Left lung (tissue), 10 donors: Measurements from ENCODE around the gene ZBTB7B. TPM values are rescaled to one million over a fixed set of nuclear protein-coding genes. Genes with fewer than 3 reads are reported as not detected.

ENCODE experiments used
- ATAC-seq: fragments of 200-7000 bp; cut with Tn5 transposase; one replicate; pipeline ENCODE4 v1.9.1; 2020; ENCODE audit warnings: moderate library complexity
- DNase-seq, 4 donors: peaks; one replicate each; pipeline ENCODE4 v3.0.0-alpha.2; 2013 to 2020
- H3K27ac ChIP-seq, 2 donors: fragments of 200-600 bp; sonication (generic) in 1 of 2; one replicate each; pipeline versions ENCODE4 v1.5.0 to v1.8.0; 2020 to 2021
- H3K27me3 ChIP-seq, 2 donors: fragments of 200-600 bp; sonication (generic) in 1 of 2; one replicate each; pipeline versions ENCODE4 v1.5.0 to v1.8.0; 2020 to 2021
- H3K36me3 ChIP-seq, 2 donors: fragments of 200-600 bp; sonication (generic) in 1 of 2; one replicate each; pipeline versions ENCODE4 v1.5.0 to v1.8.0; 2020 to 2021
- H3K4me1 ChIP-seq, 2 donors: fragments of 200-600 bp; one replicate each; pipeline ENCODE4 v1.8.0; 2021
- H3K4me3 ChIP-seq, 2 donors: fragments of 200-600 bp; sonication (generic) in 1 of 2; one replicate each; pipeline versions ENCODE4 v1.5.0 to v1.8.0; 2020 to 2021; ENCODE audit warnings: mild to moderate bottlenecking in 1 of 2
- H3K9me3 ChIP-seq, 2 donors: fragments of 200-600 bp; sonication (generic) in 1 of 2; one replicate each; pipeline versions ENCODE4 v1.5.0 to v1.8.0; 2020 to 2021
- intact Hi-C, 2 donors: fragments of 100-400 bp; cut with DNase I; formaldehyde crosslinking; loops; one replicate each; pipeline versions ENCODE4 v1.11.2 to v1.14.2; 2022
- polyA plus RNA-seq, 6 donors: library from polyadenylated mRNA; unstranded; fragments of 120-200 nt; gene quantifications; one replicate each; pipeline ENCODE4 v1.2.1, GENCODE V29; 2013; ENCODE audit not compliant: insufficient read length in 6 of 6
- total RNA-seq, 2 donors: library from RNA; stranded (reverse); fragmentation: NEBNext Ultra II Directional; extraction: Animal tissue kit (Norgen Biotek cat#: 25700); gene quantifications; one replicate each; pipeline ENCODE4 v1.2.1, GENCODE V29; 2021
- TF ChIP-seq, protein P1 (sequence below), 2 donors: fragments of 200-600 bp; sonication (generic) in 1 of 2; IDR thresholded peaks; one replicate each; pipeline versions ENCODE4 v1.5.0 to v1.8.0; 2021; ENCODE audit warnings: antibody characterized with exemption in 2 of 2
- donor health status: DM: no; HTN: yes; CAD: no.
- donor health status: DM: no; HTN: no; CAD: no.

Gene ZBTB7B
- total and polyA plus RNA-seq, 8 donors: 14.4 to 104 (median 19.0) TPM

DNA sequence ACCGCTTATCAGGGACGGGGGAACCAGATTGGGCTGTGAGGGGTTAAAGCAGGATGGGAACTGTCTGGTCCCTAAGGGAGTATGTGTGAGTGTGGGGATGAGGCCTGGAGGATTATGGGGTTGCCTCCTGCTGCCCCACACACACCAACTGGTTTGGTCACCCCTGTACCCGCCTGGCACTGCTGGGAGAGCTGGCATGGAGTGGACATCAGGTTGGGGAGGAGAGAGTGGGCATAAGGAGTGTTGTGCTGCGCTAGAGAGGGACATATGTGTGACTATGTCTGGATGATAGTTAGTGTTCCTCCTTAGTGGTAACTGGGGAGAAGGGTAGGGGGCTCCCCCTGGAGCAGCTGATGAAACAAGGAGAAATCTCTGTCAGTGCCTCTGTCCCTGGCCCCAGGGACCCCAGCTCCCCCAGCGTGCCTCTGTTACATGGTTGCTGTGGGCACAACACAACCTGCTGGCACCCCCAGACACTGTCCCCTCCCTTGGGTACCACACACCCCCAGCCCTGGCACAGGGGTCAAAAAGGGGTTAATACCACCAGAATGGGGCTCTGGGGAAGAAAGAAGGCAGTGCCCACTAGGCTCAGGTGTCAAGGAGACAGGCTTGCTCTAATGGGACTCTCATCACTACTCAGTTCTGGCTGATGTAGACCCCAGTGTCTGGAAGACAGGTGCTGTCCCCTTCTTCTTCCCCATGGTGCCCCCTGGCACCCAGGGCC is 1.9 kb downstream of the ZBTB7B start:
- TF ChIP-seq, protein P1, sequence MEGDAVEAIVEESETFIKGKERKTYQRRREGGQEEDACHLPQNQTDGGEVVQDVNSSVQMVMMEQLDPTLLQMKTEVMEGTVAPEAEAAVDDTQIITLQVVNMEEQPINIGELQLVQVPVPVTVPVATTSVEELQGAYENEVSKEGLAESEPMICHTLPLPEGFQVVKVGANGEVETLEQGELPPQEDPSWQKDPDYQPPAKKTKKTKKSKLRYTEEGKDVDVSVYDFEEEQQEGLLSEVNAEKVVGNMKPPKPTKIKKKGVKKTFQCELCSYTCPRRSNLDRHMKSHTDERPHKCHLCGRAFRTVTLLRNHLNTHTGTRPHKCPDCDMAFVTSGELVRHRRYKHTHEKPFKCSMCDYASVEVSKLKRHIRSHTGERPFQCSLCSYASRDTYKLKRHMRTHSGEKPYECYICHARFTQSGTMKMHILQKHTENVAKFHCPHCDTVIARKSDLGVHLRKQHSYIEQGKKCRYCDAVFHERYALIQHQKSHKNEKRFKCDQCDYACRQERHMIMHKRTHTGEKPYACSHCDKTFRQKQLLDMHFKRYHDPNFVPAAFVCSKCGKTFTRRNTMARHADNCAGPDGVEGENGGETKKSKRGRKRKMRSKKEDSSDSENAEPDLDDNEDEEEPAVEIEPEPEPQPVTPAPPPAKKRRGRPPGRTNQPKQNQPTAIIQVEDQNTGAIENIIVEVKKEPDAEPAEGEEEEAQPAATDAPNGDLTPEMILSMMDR (IDR thresholded peaks at IDR 0.05): no peak
- intact Hi-C loops: no loop called here
- Histone ChIP-seq H3K27ac (peak overlapping the region; percentile 91 to 95), H3K4me1 (peaks cover 41 to 66% of the 10 kb centered on the region in 2 donors), H3K36me3 (no peaks in the 10 kb centered on the region), H3K9me3 (no peaks in the 10 kb centered on the region), H3K4me3 (peak overlapping the region; percentile 91 to 96), H3K27me3 (no peaks in the 10 kb centered on the region)
- ATAC-seq (no peak), DNase-seq (no peak)

DNA sequence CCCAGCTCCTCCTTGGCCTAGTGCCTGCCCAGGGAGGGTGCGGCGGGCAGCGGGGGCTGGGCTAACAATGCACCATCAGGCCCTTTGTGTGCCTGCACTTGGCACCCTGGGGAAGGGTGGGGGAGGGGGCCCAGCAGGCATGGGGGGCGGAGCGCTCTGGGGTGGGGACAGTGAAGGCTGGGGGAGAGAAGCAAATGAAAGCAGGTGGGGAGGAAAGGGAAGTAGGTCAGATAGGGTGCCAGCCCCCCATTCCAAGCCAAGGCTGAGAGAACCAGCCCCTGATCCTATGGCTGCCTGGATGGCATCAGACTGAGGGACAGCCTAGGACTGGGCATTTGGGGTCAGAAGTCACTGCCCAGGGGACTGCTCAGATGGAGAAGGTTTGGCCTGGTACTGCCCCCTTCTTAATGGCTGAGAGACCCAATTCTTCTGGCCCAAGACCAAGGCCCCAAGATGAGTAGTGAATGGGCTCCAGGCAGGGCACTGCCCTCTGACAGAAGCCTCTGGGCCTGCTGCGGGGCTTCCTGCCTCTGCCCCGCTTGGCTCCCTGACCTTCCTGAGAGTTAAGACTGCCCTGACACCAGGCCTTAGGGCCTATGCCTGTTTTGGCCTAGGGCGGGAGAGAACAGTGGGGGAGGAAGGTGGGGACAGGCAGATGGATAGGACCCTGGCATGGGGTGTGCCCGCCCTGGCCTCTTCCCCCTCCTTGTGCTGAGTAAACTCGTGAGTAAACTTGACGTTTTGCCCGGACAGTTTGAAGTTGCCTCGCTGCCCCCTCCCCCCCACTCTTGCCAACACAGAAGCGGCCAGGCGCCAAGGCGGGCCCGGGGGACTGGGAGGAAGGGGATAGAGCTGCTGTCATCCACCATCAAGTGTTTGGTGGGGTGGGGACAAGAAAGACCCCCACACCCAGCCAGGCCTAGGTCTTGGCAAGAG is 2.7 kb downstream of the ZBTB7B start:
- H3K4me1 ChIP-seq: peaks cover 33 to 66% of the 10 kb centered on the region in 2 donors
- no peaks in the 10 kb centered on the region for H3K9me3 ChIP-seq

DNA sequence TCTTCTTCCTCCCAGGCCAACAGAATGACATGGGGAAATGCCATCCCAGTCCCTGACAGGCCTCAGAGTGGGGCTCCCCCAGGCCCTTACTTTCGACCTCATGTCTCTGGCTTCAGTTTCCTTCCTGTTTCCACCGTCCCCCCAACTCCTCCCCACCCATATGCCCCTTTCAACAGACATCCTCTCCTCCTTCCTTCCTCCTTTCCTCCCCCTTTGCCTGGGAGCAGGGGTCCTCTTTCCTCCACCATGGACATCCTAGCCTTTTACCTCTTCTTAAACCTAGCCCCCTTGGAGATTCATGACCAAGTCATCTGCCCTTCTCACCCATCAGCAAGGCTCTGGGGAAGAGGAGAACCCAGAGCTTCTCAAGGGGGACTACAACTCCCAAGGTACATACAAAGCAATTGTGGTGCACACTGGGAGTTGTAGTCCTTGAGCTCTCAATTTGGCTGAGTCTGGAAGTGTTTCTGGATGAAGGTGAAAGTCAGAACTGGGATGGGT is 4.0 kb downstream of the ZBTB7B start:
- TF ChIP-seq, protein P1 (IDR thresholded peaks at IDR 0.05): no peak
- H3K36me3 ChIP-seq: peaks cover 0 to 7% of the 10 kb centered on the region in 2 donors
- H3K4me1 ChIP-seq: peaks cover 38 to 76% of the 10 kb centered on the region in 2 donors
- ATAC-seq (no peak), DNase-seq (no peak)
- no peaks in the 10 kb centered on the region for H3K27me3 ChIP-seq
- peak overlapping the region in 1 of 2 donors; percentile 96 for H3K4me3 ChIP-seq
- intact Hi-C loops: no loop called here
- no peaks in the 10 kb centered on the region for H3K9me3 ChIP-seq
- H3K27ac ChIP-seq: peak overlapping the region; percentile 91 to 95

More for the DNA sequence above, 2.7 kb downstream of the ZBTB7B start:
- DNase-seq: peak in 3 of 4 donors; percentile 59 to 92 (median 84)
- intact Hi-C loops: no loop called here
- H3K4me3 ChIP-seq: peak overlapping the region in 1 of 2 donors; percentile 96
- no peaks in the 10 kb centered on the region for H3K27me3 ChIP-seq
- ATAC-seq: peak; percentile 13
- TF ChIP-seq, protein P1 (IDR thresholded peaks at IDR 0.05): no peak
- no peaks in the 10 kb centered on the region for H3K36me3 ChIP-seq
- H3K27ac ChIP-seq: peak overlapping the region; percentile 91 to 95

DNA sequence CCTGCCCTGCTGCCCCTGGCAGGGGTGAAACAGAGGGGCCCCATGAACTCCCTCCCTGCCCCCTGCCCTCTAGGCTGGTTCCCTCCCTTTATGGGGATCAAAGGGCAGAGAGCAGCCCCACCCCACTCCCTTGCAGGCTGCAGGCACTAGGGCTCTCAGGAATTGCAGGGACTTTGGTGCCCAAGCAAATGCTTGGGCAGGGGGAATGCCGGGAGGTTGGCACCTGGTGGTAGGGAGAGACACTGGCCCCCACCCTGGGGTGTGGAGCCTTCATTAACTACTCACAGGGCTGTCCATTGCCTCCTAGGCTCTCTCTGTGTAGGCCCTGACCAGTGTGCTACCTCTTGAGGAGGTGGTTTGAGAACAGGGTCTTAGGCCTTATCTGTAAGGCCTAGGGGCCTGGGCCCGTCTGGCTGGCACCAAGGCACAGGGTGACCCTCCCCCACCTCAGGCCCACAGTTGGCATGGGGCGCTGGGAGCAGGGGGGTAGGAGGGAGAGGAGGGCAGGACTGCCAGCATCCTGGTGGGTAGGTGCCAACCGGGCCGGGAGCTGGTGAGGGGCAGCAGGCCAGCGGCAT is 4.7 kb downstream of the ZBTB7B start:
- no peaks in the 10 kb centered on the region for H3K27me3 ChIP-seq
- DNase-seq (peak in 1 of 4 donors; percentile 84), ATAC-seq (no peak)
- peaks cover 43 to 83% of the 10 kb centered on the region in 2 donors for H3K4me1 ChIP-seq
- intact Hi-C loops: no loop called here
- peaks cover 0 to 9% of the 10 kb centered on the region in 2 donors for H3K36me3 ChIP-seq
- peak overlapping the region; percentile 59 to 95 for H3K27ac ChIP-seq
- peak overlapping the region in 1 of 2 donors; percentile 96 for H3K4me3 ChIP-seq
- H3K9me3 ChIP-seq: no peaks in the 10 kb centered on the region
- TF ChIP-seq, protein P1 (IDR thresholded peaks at IDR 0.05): no peak
